Measurements from ENCODE around the gene CYP4F2. TPM values are rescaled to one million over a fixed set of nuclear protein-coding genes. Genes with fewer than 3 reads are reported as not detected.
A peak's percentile ranks its signal among the peaks of the same experiment; 100 is the strongest.
"Not testable (repeated sequence)": the region's sequence is repeated elsewhere in the genome, so short reads cannot be mapped to it uniquely, and the experiment has no call there.

CYP4F2 gene
- total RNA-seq, 4 donors from 2014 or later, result 19.8 to 915 (median 698) TPM

GRCh38 chr19:15862444-15862843 lies 35.4 kb downstream of the CYP4F2 start:
- no peak for TF ChIP-seq CTCF (IDR thresholded peaks at IDR 0.05)
- no peak for TF ChIP-seq POLR2A (IDR thresholded peaks at IDR 0.05)
- Histone ChIP-seq H3K27me3 (no peaks in the 10 kb centered on the region), H3K27ac (no peak overlapping the region), H3K4me3 (no peak overlapping the region), H3K36me3 (no peaks in the 10 kb centered on the region), H3K9me3 (no peaks in the 10 kb centered on the region), H3K4me1 (no peaks in the 10 kb centered on the region)
- DNase-seq, result no peak

GRCh38 chr19:15860522-15860921 lies 37.4 kb downstream of the CYP4F2 start:
- Histone ChIP-seq H3K36me3 (no peaks in the 10 kb centered on the region), H3K9me3 (no peaks in the 10 kb centered on the region), H3K4me3 (no peak overlapping the region), H3K4me1 (no peaks in the 10 kb centered on the region), H3K27ac (no peak overlapping the region), H3K27me3 (no peaks in the 10 kb centered on the region)
- no peak for TF ChIP-seq POLR2A (IDR thresholded peaks at IDR 0.05)
- no peak for TF ChIP-seq CTCF (IDR thresholded peaks at IDR 0.05)
- DNase-seq, result no peak

- H3K27me3 ChIP-seq, result no peaks in the 10 kb centered on the region
- H3K27ac ChIP-seq, result no peak overlapping the region
- H3K4me1 ChIP-seq, result no peaks in the 10 kb centered on the region
- H3K4me3 ChIP-seq, result no peak overlapping the region
- no peaks in the 10 kb centered on the region for H3K9me3 ChIP-seq
- no peak for DNase-seq
- no peaks in the 10 kb centered on the region for H3K36me3 ChIP-seq
- TF ChIP-seq POLR2A (IDR thresholded peaks at IDR 0.05), result no peak
- TF ChIP-seq CTCF (IDR thresholded peaks at IDR 0.05), result no peak
Measured at GRCh38 chr19:15859187-15859586, 38.7 kb downstream of the CYP4F2 start.

GRCh38 chr19:15850385-15850784 lies 47.5 kb downstream of the CYP4F2 start:
- no peak for DNase-seq
- Histone ChIP-seq H3K4me1 (no peaks in the 10 kb centered on the region), H3K27me3 (no peaks in the 10 kb centered on the region), H3K9me3 (no peaks in the 10 kb centered on the region), H3K4me3 (no peak overlapping the region), H3K36me3 (no peaks in the 10 kb centered on the region), H3K27ac (no peak overlapping the region)
- TF ChIP-seq POLR2A (IDR thresholded peaks at IDR 0.05) (no peak), CTCF (IDR thresholded peaks at IDR 0.05) (no peak)

GRCh38 chr19:15846923-15847322 lies 51.0 kb downstream of the CYP4F2 start:
- Histone ChIP-seq H3K9me3 (no peaks in the 10 kb centered on the region), H3K36me3 (no peaks in the 10 kb centered on the region), H3K27me3 (no peaks in the 10 kb centered on the region), H3K27ac (no peak overlapping the region), H3K4me3 (no peak overlapping the region), H3K4me1 (no peaks in the 10 kb centered on the region)
- no peak for DNase-seq
- TF ChIP-seq POLR2A (IDR thresholded peaks at IDR 0.05) (no peak), CTCF (IDR thresholded peaks at IDR 0.05) (no peak)

- DNase-seq, result peak in 1 of 3 donors; percentile 52
- not testable (repeated sequence) for H3K36me3 ChIP-seq, H3K27me3 ChIP-seq, H3K27ac ChIP-seq, H3K4me1 ChIP-seq, H3K4me3 ChIP-seq, H3K9me3 ChIP-seq
Measured at GRCh38 chr19:15843894-15844222, 54.0 kb downstream of the CYP4F2 start.

Measured in Peyer's patch (tissue), 4 donors.